NT2/D1 (cell line): ENCODE measurements around the gene CDH20.

Experiments used
- DNase-seq: peaks from one replicate; pipeline ENCODE4 v3.0.0-alpha.2; 2011; ENCODE audit warnings: low read depth, low spot score
- H3K27me3 ChIP-seq: 2 replicates; pipeline ENCODE4 v1.6.0; 2011; ENCODE audit warnings: mild to moderate bottlenecking; ENCODE audit not compliant: insufficient read length, insufficient read depth
- H3K36me3 ChIP-seq: 2 replicates; pipeline ENCODE4 v1.6.1; 2011; ENCODE audit warnings: mild to moderate bottlenecking, low read length, mixed read lengths; ENCODE audit not compliant: insufficient read depth, insufficient read length
- H3K4me1 ChIP-seq: 2 replicates; pipeline ENCODE4 v1.5.1; 2011; ENCODE audit not compliant: insufficient read depth, insufficient read length
- H3K4me3 ChIP-seq: 2 replicates; pipeline ENCODE4 v1.5.1; 2011; ENCODE audit warnings: low read depth; ENCODE audit not compliant: insufficient read length
- H3K9ac ChIP-seq: 2 replicates; pipeline ENCODE4 v1.6.0; 2011; ENCODE audit warnings: low read depth; ENCODE audit not compliant: insufficient read length
- H3K9me3 ChIP-seq: 2 replicates; pipeline ENCODE4 v1.5.1; 2011; ENCODE audit warnings: mild to moderate bottlenecking, low read length; ENCODE audit not compliant: insufficient read depth
- SUZ12 ChIP-seq: IDR thresholded peaks from 2 replicates; pipeline ENCODE4 v1.6.1; 2011; ENCODE audit not compliant: insufficient read length, insufficient read depth; ENCODE audit errors: extremely low read depth
- YY1 ChIP-seq: IDR thresholded peaks from 2 replicates; pipeline ENCODE4 v1.6.1; 2011; ENCODE audit not compliant: insufficient read length, insufficient read depth
- ZNF274 ChIP-seq: IDR thresholded peaks from 2 replicates; pipeline ENCODE4 v1.6.1; 2011; ENCODE audit warnings: mild to moderate bottlenecking, low read depth, low read length

CDH20 gene

GRCh38 chr18:61574665-61575064 lies 241.4 kb downstream of the CDH20 start:
- no peak overlapping the region for H3K9ac ChIP-seq
- no peaks in the 10 kb centered on the region for H3K4me1 ChIP-seq
- DNase-seq = no peak
- H3K4me3 ChIP-seq = no peak overlapping the region
- H3K9me3 ChIP-seq = peaks cover 9% of the 10 kb centered on the region
- H3K27me3 ChIP-seq = no peaks in the 10 kb centered on the region
- H3K36me3 ChIP-seq = no peaks in the 10 kb centered on the region
- no peak for TF ChIP-seq ZNF274
- no peak for TF ChIP-seq SUZ12
- no peak for TF ChIP-seq YY1

GRCh38 chr18:61575419-61575818 lies 242.2 kb downstream of the CDH20 start:
- peaks cover 9% of the 10 kb centered on the region for H3K9me3 ChIP-seq
- H3K4me3 ChIP-seq = no peak overlapping the region
- DNase-seq = no peak
- no peak for TF ChIP-seq SUZ12
- TF ChIP-seq ZNF274 = no peak
- TF ChIP-seq YY1 = no peak
- H3K9ac ChIP-seq = no peak overlapping the region
- no peaks in the 10 kb centered on the region for H3K36me3 ChIP-seq
- no peaks in the 10 kb centered on the region for H3K27me3 ChIP-seq
- no peaks in the 10 kb centered on the region for H3K4me1 ChIP-seq

- DNase-seq = no peak
- Histone ChIP-seq H3K4me3 (no peak overlapping the region), H3K9ac (no peak overlapping the region), H3K9me3 (peaks cover 2% of the 10 kb centered on the region), H3K27me3 (peaks cover 15% of the 10 kb centered on the region), H3K36me3 (no peaks in the 10 kb centered on the region), H3K4me1 (no peaks in the 10 kb centered on the region)
- TF ChIP-seq ZNF274 = no peak
- no peak for TF ChIP-seq SUZ12
- TF ChIP-seq YY1 = no peak
These were observed 245.6 kb downstream of the CDH20 start for GRCh38 chr18:61578846-61579245.

GRCh38 chr18:61579581-61579980 lies 246.4 kb downstream of the CDH20 start:
- Histone ChIP-seq H3K27me3 (peaks cover 15% of the 10 kb centered on the region), H3K4me1 (no peaks in the 10 kb centered on the region), H3K9me3 (no peaks in the 10 kb centered on the region), H3K36me3 (no peaks in the 10 kb centered on the region), H3K4me3 (no peak overlapping the region), H3K9ac (no peak overlapping the region)
- no peak for DNase-seq
- no peak for TF ChIP-seq YY1
- no peak for TF ChIP-seq SUZ12
- no peak for TF ChIP-seq ZNF274

- no peak for DNase-seq
- no peaks in the 10 kb centered on the region for H3K9me3 ChIP-seq
- no peak overlapping the region for H3K9ac ChIP-seq
- no peaks in the 10 kb centered on the region for H3K36me3 ChIP-seq
- no peak overlapping the region for H3K4me3 ChIP-seq
- TF ChIP-seq YY1 = no peak
- TF ChIP-seq SUZ12 = no peak
- TF ChIP-seq ZNF274 = no peak
- peaks cover 15% of the 10 kb centered on the region for H3K27me3 ChIP-seq
- no peaks in the 10 kb centered on the region for H3K4me1 ChIP-seq
These were observed 246.8 kb downstream of the CDH20 start for GRCh38 chr18:61580046-61580445.

GRCh38 chr18:61581578-61582201 lies 248.5 kb downstream of the CDH20 start:
- peak; percentile 55 for DNase-seq
- peak overlapping the region; percentile 36 for H3K4me3 ChIP-seq
- H3K9ac ChIP-seq = no peak overlapping the region
- TF ChIP-seq ZNF274 (no peak), SUZ12 (no peak), YY1 (no peak)
- H3K36me3 ChIP-seq = no peaks in the 10 kb centered on the region
- peaks cover 15% of the 10 kb centered on the region for H3K27me3 ChIP-seq
- no peaks in the 10 kb centered on the region for H3K9me3 ChIP-seq
- no peaks in the 10 kb centered on the region for H3K4me1 ChIP-seq

GRCh38 chr18:61582202-61582710 lies 249.0 kb downstream of the CDH20 start:
- H3K9me3 ChIP-seq = no peaks in the 10 kb centered on the region
- TF ChIP-seq ZNF274 (no peak), YY1 (no peak), SUZ12 (no peak)
- no peak for DNase-seq
- no peaks in the 10 kb centered on the region for H3K4me1 ChIP-seq
- H3K27me3 ChIP-seq = peaks cover 15% of the 10 kb centered on the region
- peak overlapping the region; percentile 36 for H3K4me3 ChIP-seq
- H3K36me3 ChIP-seq = no peaks in the 10 kb centered on the region
- H3K9ac ChIP-seq = no peak overlapping the region

GRCh38 chr18:61583548-61583947 lies 250.3 kb downstream of the CDH20 start:
- H3K4me3 ChIP-seq = no peak overlapping the region
- H3K9me3 ChIP-seq = no peaks in the 10 kb centered on the region
- DNase-seq = no peak
- no peaks in the 10 kb centered on the region for H3K4me1 ChIP-seq
- no peak overlapping the region for H3K9ac ChIP-seq
- H3K27me3 ChIP-seq = peaks cover 15% of the 10 kb centered on the region
- no peak for TF ChIP-seq ZNF274
- no peak for TF ChIP-seq YY1
- TF ChIP-seq SUZ12 = no peak
- no peaks in the 10 kb centered on the region for H3K36me3 ChIP-seq
